Mesothelial cell of epicardium (in vitro differentiated cells): ENCODE measurements around the gene TMEM178B. TPM values are rescaled to one million over a fixed set of nuclear protein-coding genes. Genes with fewer than 3 reads are reported as not detected.
"Not testable (repeated sequence)": the region's sequence is repeated elsewhere in the genome, so short reads cannot be mapped to it uniquely, and the experiment has no call there.

ENCODE experiments used
- DNase-seq, 2 experiments: peaks; one replicate each; pipeline ENCODE4 v3.0.0; 2021; ENCODE audit warnings: low spot score in 2 of 2; ENCODE audit not compliant: unreplicated experiment in 2 of 2
- H3K27ac Mint-ChIP-seq: 2 replicates; pipeline ENCODE4 v1.8.0; 2021; ENCODE audit warnings: mixed read lengths
- H3K27me3 Mint-ChIP-seq: 2 replicates; pipeline ENCODE4 v1.8.0; 2021; ENCODE audit warnings: low read depth, mixed read lengths
- H3K36me3 Mint-ChIP-seq: 2 replicates; pipeline ENCODE4 v1.8.0; 2021; ENCODE audit warnings: mixed read lengths
- H3K4me1 Mint-ChIP-seq: 2 replicates; pipeline ENCODE4 v1.8.0; 2021; ENCODE audit warnings: mixed read lengths
- H3K4me3 Mint-ChIP-seq: 2 replicates; pipeline ENCODE4 v1.8.0; 2021; ENCODE audit warnings: mild to moderate bottlenecking, moderate library complexity, mixed read lengths
- H3K9me3 Mint-ChIP-seq: 2 replicates; pipeline ENCODE4 v1.8.0; 2021; ENCODE audit warnings: mixed read lengths
- CTCF ChIP-seq: fragments of 200-600 bp; sonication (generic); IDR thresholded peaks from one replicate; pipeline ENCODE4 v1.5.0; 2021; ENCODE audit warnings: antibody characterized with exemption; ENCODE audit not compliant: unreplicated experiment
- total RNA-seq: library from RNA; stranded (reverse); gene quantifications from 3 replicates; pipeline ENCODE4 v1.2.1, GENCODE V29; 2021

Gene TMEM178B
- total RNA-seq, result 0.11 to 0.31 TPM (median 0.16 TPM) in 3 replicates

GRCh38 chr7:141073641-141074161, at the start of gene TMEM178B:
Gene TMEM178B, plus strand, starts transcription at chr7:141074064.
- H3K4me3 Mint-ChIP-seq, result peak within 1 kb of the TSS; percentile 65
- DNase-seq, result peak; percentile 19 to 38
- H3K4me1 Mint-ChIP-seq, result peaks cover 17% of the 10 kb centered on the region
- H3K36me3 Mint-ChIP-seq, result no peaks in the 10 kb centered on the region
- H3K27ac Mint-ChIP-seq, result no peak within 1 kb of the TSS
- H3K27me3 Mint-ChIP-seq, result peaks cover 50% of the 10 kb centered on the region
- TF ChIP-seq CTCF, result no peak
- no peaks in the 10 kb centered on the region for H3K9me3 Mint-ChIP-seq

GRCh38 chr7:141024668-141025067, 49.2 kb upstream of the TMEM178B start:
- Mint-ChIP-seq H3K36me3 (no peaks in the 10 kb centered on the region), H3K9me3 (peaks cover 48% of the 10 kb centered on the region), H3K27me3 (peaks cover 28% of the 10 kb centered on the region), H3K4me3 (no peak overlapping the region), H3K27ac (no peak overlapping the region), H3K4me1 (no peaks in the 10 kb centered on the region)
- no peak for DNase-seq
- no peak for TF ChIP-seq CTCF

GRCh38 chr7:141027043-141027442, 46.8 kb upstream of the TMEM178B start:
- Mint-ChIP-seq H3K9me3 (peaks cover 54% of the 10 kb centered on the region), H3K27ac (no peak overlapping the region), H3K36me3 (no peaks in the 10 kb centered on the region), H3K4me1 (no peaks in the 10 kb centered on the region), H3K27me3 (peaks cover 10% of the 10 kb centered on the region), H3K4me3 (no peak overlapping the region)
- TF ChIP-seq CTCF, result no peak
- no peak for DNase-seq

GRCh38 chr7:141028767-141029166, 45.1 kb upstream of the TMEM178B start:
- no peaks in the 10 kb centered on the region for H3K4me1 Mint-ChIP-seq
- TF ChIP-seq CTCF, result no peak
- no peaks in the 10 kb centered on the region for H3K36me3 Mint-ChIP-seq
- no peak overlapping the region for H3K4me3 Mint-ChIP-seq
- no peaks in the 10 kb centered on the region for H3K27me3 Mint-ChIP-seq
- H3K27ac Mint-ChIP-seq, result no peak overlapping the region
- DNase-seq, result no peak
- H3K9me3 Mint-ChIP-seq, result peaks cover 50% of the 10 kb centered on the region

- H3K27me3 Mint-ChIP-seq, H3K36me3 Mint-ChIP-seq, H3K4me3 Mint-ChIP-seq, H3K4me1 Mint-ChIP-seq, DNase-seq, H3K27ac Mint-ChIP-seq: not testable (repeated sequence)
- peaks cover 25% of the 10 kb centered on the region for H3K9me3 Mint-ChIP-seq
Measured at GRCh38 chr7:141032539-141033323, 41.1 kb upstream of the TMEM178B start.

GRCh38 chr7:141038100-141038499, 35.8 kb upstream of the TMEM178B start:
- not testable (repeated sequence) for H3K9me3 Mint-ChIP-seq, H3K4me3 Mint-ChIP-seq, H3K27ac Mint-ChIP-seq, H3K4me1 Mint-ChIP-seq, DNase-seq, H3K27me3 Mint-ChIP-seq, H3K36me3 Mint-ChIP-seq
